Thoracic aorta (tissue), 2 donors: ENCODE results near the gene DOP1A. TPM values are rescaled to one million over a fixed set of nuclear protein-coding genes. Genes with fewer than 3 reads are reported as not detected.

Experiments
- ATAC-seq: fragments of 150-250 bp; one replicate; pipeline ENCODE4 v1.8.0; 2017; ENCODE audit warnings: low read depth; ENCODE audit not compliant: insufficient number of reproducible peaks, low FRiP score
- DNase-seq: peaks from one replicate; pipeline ENCODE4 v3.0.0-alpha.2; 2020; ENCODE audit warnings: low spot score
- H3K27ac ChIP-seq, 2 donors: fragments of 200-600 bp; sonication (generic); 1 replicate in 1 of 2; 2 replicates in 1 of 2; pipeline ENCODE4 v1.5.1; 2016; ENCODE audit warnings: mild to moderate bottlenecking in 2 of 2, moderate library complexity in 2 of 2
- H3K27me3 ChIP-seq: fragments of 200-600 bp; sonication (generic); replicated peaks from 2 replicates; pipeline ENCODE4 v1.6.0; 2016; ENCODE audit warnings: mild to moderate bottlenecking; ENCODE audit not compliant: insufficient read depth
- H3K36me3 ChIP-seq: fragments of 200-600 bp; sonication (generic); one replicate; pipeline ENCODE4 v1.5.1; 2016
- H3K4me1 ChIP-seq, 2 donors: fragments of 200-600 bp; sonication (generic); 1 replicate in 1 of 2; 2 replicates in 1 of 2; pipeline versions ENCODE4 v1.5.1 to v1.6.0; 2016; ENCODE audit warnings: low read depth in 2 of 2, mild to moderate bottlenecking in 1 of 2; ENCODE audit not compliant: control insufficient read depth in 1 of 2
- H3K4me3 ChIP-seq: fragments of 200-600 bp; sonication (generic); 2 replicates; pipeline ENCODE4 v1.5.1; 2016; ENCODE audit warnings: mild to moderate bottlenecking
- H3K9me3 ChIP-seq: fragments of 200-600 bp; sonication (generic); 2 replicates; pipeline ENCODE4 v1.5.1; 2016
- total RNA-seq, 2 donors: library from RNA; depleted of rRNA; stranded (reverse); fragments of >200 nt; gene quantifications; one replicate each; pipeline versions ENCODE4 v1.1.0 to v1.2.3, GENCODE V29; 2016
- TF ChIP-seq, protein P1 (sequence below): fragments of 200-600 bp; sonication (generic); IDR thresholded peaks from one replicate; pipeline ENCODE4 v1.5.1; 2019; ENCODE audit warnings: antibody characterized with exemption

DOP1A gene
- total RNA-seq, 2 donors from 2014 or later = 37.9 to 39.4 TPM

DNA sequence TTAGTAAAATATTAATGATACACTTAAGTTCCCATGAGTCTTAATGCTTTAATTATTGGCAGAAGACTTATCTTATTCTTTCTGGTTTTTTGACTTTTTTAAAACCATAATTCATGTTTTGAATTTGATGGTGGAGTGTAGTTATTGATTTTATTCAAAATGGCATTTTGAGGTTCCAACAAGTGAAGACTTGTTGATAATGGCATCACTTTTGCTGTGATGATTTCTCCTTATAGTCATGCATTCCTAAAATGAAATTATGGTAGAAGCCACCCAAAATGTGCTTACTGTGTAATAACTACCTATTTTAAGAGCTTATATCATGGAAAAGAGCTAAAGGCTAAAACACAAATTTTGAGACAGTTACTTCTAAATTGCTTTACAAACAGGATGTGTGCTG, 2.2 kb downstream of the DOP1A start:
- TF ChIP-seq, protein P1, sequence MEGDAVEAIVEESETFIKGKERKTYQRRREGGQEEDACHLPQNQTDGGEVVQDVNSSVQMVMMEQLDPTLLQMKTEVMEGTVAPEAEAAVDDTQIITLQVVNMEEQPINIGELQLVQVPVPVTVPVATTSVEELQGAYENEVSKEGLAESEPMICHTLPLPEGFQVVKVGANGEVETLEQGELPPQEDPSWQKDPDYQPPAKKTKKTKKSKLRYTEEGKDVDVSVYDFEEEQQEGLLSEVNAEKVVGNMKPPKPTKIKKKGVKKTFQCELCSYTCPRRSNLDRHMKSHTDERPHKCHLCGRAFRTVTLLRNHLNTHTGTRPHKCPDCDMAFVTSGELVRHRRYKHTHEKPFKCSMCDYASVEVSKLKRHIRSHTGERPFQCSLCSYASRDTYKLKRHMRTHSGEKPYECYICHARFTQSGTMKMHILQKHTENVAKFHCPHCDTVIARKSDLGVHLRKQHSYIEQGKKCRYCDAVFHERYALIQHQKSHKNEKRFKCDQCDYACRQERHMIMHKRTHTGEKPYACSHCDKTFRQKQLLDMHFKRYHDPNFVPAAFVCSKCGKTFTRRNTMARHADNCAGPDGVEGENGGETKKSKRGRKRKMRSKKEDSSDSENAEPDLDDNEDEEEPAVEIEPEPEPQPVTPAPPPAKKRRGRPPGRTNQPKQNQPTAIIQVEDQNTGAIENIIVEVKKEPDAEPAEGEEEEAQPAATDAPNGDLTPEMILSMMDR = no peak
- Histone ChIP-seq H3K4me1 (peaks cover 13 to 39% of the 10 kb centered on the region in 2 donors), H3K9me3 (no peaks in the 10 kb centered on the region), H3K27ac (no peak overlapping the region), H3K27me3 (no peaks in the 10 kb centered on the region), H3K4me3 (no peak overlapping the region), H3K36me3 (no peaks in the 10 kb centered on the region)
- DNase-seq (no peak), ATAC-seq (no peak)

DNA sequence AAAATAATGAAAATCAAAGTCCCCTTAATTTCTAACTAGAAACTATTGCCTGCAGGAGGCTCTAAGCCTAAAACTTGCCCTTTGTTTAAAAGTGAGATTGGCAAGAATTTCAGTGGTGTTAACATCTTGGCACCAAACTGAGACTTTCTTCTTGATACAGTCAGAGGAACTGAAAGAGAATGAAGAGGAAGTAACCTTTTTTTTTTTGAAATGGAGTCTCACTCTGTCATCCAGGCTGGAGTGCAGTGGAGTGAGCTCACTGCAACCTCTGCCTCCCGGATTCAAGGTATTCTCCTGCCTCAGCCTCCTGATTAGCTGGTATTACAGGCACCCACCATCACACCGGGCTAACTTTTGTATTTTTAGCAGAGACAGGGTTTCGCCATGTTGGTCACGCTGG, 3.6 kb downstream of the DOP1A start:
- Histone ChIP-seq H3K27ac (peak overlapping the region in 1 of 2 donors; percentile 33), H3K36me3 (no peaks in the 10 kb centered on the region), H3K4me1 (peaks cover 10 to 35% of the 10 kb centered on the region in 2 donors), H3K27me3 (no peaks in the 10 kb centered on the region), H3K4me3 (peak overlapping the region; percentile 20), H3K9me3 (no peaks in the 10 kb centered on the region)
- DNase-seq (no peak), ATAC-seq (no peak)
- TF ChIP-seq, protein P1 = no peak

DNA sequence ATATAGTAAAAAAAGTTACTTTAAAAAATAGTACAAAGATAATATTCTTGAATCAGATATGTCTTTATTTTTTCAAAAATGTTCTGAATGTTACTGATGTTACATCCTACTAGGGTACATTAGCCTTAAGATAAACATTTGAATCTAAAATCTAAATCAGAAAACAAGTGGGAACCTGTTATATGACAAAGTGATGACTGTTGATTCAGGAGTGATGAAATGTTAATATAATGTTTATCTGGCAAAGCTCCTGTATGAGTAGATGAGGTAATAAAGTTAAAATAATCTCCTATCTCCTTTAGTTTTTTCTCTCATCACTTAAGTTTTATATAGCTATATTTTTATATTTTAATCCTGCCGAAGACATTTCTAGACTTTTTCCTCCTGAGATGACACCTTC, 4.2 kb downstream of the DOP1A start:
- TF ChIP-seq, protein P1 = no peak

DNA sequence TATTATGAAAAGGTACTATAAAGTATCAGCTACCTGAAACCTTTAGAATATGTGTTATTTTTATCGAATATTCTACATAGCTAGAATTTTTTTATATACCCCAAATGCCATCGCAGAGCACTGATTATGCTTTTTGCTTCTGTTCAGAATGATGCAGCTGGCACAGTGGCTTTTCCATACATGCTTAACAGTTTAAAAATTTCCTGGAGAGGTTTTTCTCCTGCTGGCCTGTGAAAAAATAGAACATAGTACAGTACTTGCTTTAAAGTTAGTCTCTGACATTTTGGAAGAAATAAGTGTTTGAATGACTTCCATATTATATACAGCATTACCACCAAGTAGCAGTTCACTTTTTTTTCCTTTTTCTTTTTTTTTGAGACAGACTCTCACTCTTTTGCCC, 5.3 kb downstream of the DOP1A start:
- TF ChIP-seq, protein P1 = no peak
- H3K27ac ChIP-seq = no peak overlapping the region
- H3K4me1 ChIP-seq = peaks cover 9 to 33% of the 10 kb centered on the region in 2 donors
- no peaks in the 10 kb centered on the region for H3K36me3 ChIP-seq
- H3K27me3 ChIP-seq = no peaks in the 10 kb centered on the region
- no peaks in the 10 kb centered on the region for H3K9me3 ChIP-seq
- H3K4me3 ChIP-seq = no peak overlapping the region
- ATAC-seq (no peak), DNase-seq (no peak)

More for the DNA sequence above, 4.2 kb downstream of the DOP1A start:
- no peak overlapping the region for H3K4me3 ChIP-seq
- H3K9me3 ChIP-seq = no peaks in the 10 kb centered on the region
- ATAC-seq = no peak
- no peak overlapping the region for H3K27ac ChIP-seq
- DNase-seq = no peak
- H3K36me3 ChIP-seq = no peaks in the 10 kb centered on the region
- H3K27me3 ChIP-seq = no peaks in the 10 kb centered on the region
- H3K4me1 ChIP-seq = peaks cover 9 to 33% of the 10 kb centered on the region in 2 donors

DNA sequence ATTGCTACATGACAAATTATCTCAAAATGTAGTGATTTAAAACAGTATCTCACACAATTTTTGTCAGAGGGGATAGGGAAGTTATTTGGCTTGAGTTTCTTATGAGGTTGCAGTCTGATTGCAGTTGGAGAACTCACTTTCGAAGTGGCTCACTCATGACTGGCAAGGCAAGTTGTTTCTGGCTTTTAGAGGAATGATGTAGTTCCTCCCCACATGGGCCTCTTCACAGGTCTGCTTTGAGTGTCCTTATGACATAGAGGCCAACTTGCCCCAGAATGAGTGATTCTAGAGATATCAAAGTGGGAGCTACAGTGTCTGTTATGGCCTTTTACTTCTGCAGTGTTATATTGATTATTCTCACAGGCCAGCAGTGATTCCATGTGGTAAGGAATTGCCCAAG, 6.1 kb downstream of the DOP1A start:
- H3K4me3 ChIP-seq = no peak overlapping the region
- H3K9me3 ChIP-seq = no peaks in the 10 kb centered on the region
- ATAC-seq (no peak), DNase-seq (no peak)
- H3K36me3 ChIP-seq = no peaks in the 10 kb centered on the region
- TF ChIP-seq, protein P1 = no peak
- H3K27ac ChIP-seq = no peak overlapping the region
- no peaks in the 10 kb centered on the region for H3K27me3 ChIP-seq
- peaks cover 9 to 29% of the 10 kb centered on the region in 2 donors for H3K4me1 ChIP-seq
